GM23338 (cell line): ENCODE results near the gene HLA-DPA1. TPM values are rescaled to one million over a fixed set of nuclear protein-coding genes. Genes with fewer than 3 reads are reported as not detected.

Experiments
- CREB1 ChIP-seq: fragments of 250-450 bp; sonication (Bioruptor Pico); IDR thresholded peaks from 2 replicates; pipeline ENCODE4 v1.5.0; 2020; ENCODE audit warnings: low read depth, mild to moderate bottlenecking, moderate library complexity
- EZH2 ChIP-seq: fragments of 200-600 bp; sonication (generic); IDR thresholded peaks from one replicate; pipeline ENCODE4 v1.8.0; 2017; ENCODE audit warnings: antibody characterized with exemption, mild to moderate bottlenecking, low read depth; ENCODE audit not compliant: unreplicated experiment
- EZH2phosphoT487 ChIP-seq: fragments of 200-600 bp; sonication (generic); IDR thresholded peaks from one replicate; pipeline ENCODE4 v1.8.1; 2018; ENCODE audit warnings: antibody characterized with exemption; ENCODE audit not compliant: unreplicated experiment
- JUNB ChIP-seq: IDR thresholded peaks from one replicate; pipeline ENCODE4 v1.6.1; 2016; ENCODE audit warnings: antibody characterized with exemption; ENCODE audit not compliant: unreplicated experiment
- STAT1 ChIP-seq: IDR thresholded peaks from one replicate; pipeline ENCODE4 v1.6.1; 2016; ENCODE audit warnings: antibody characterized with exemption; ENCODE audit not compliant: unreplicated experiment
- ZNF114 ChIP-seq: fragments of 250-450 bp; sonication (Bioruptor Pico); IDR thresholded peaks from 2 replicates; pipeline ENCODE4 v1.5.0; 2020; ENCODE audit warnings: mild to moderate bottlenecking, moderate library complexity
- ZNF331 ChIP-seq: fragments of 250-450 bp; sonication (Bioruptor Pico); IDR thresholded peaks from 2 replicates; pipeline ENCODE4 v1.5.0; 2020; ENCODE audit warnings: low read depth, mild to moderate bottlenecking, moderate library complexity
- polyA plus RNA-seq: library from polyadenylated mRNA; unstranded; fragments of >200 nt; fragmentation: Nextera tagmentation; extraction: Ambion mirVana; gene quantifications from 2 replicates; pipeline ENCODE4 v1.2.1, GENCODE V29; 2016
- total RNA-seq: library from RNA; depleted of rRNA; stranded (reverse); fragments of >200 nt; shearing (Covaris generic); gene quantifications from 2 replicates; pipeline ENCODE4 v1.2.3, GENCODE V29; 2014
- TF ChIP-seq, protein P1 (sequence below): fragments of 250-450 bp; sonication (Bioruptor Pico); IDR thresholded peaks from 2 replicates; pipeline ENCODE4 v1.5.0; 2020; ENCODE audit warnings: mild to moderate bottlenecking, moderate library complexity
- TF ChIP-seq, protein P2 (sequence below): IDR thresholded peaks from 2 replicates; pipeline ENCODE4 v1.6.1; 2016; ENCODE audit warnings: antibody characterized with exemption
- TF ChIP-seq, protein P3 (sequence below): IDR thresholded peaks from one replicate; pipeline ENCODE4 v1.6.1; 2018; ENCODE audit warnings: antibody characterized with exemption; ENCODE audit not compliant: unreplicated experiment
- TF ChIP-seq, protein P4 (sequence below), 2 experiments: fragments of 200-600 bp in 1 of 2; sonication (generic) in 1 of 2; conservative IDR thresholded peaks; 2 replicates each; pipeline versions ENCODE4 v1.5.1 to v1.6.1; 2016 to 2017; ENCODE audit warnings: antibody characterized with exemption in 2 of 2, low read depth in 2 of 2, mild to moderate bottlenecking in 2 of 2, moderate library complexity in 1 of 2

The HLA-DPA1 gene
- total and polyA plus RNA-seq, 2 experiments from 2014 or later: 4.1 to 6.9 TPM

DNA sequence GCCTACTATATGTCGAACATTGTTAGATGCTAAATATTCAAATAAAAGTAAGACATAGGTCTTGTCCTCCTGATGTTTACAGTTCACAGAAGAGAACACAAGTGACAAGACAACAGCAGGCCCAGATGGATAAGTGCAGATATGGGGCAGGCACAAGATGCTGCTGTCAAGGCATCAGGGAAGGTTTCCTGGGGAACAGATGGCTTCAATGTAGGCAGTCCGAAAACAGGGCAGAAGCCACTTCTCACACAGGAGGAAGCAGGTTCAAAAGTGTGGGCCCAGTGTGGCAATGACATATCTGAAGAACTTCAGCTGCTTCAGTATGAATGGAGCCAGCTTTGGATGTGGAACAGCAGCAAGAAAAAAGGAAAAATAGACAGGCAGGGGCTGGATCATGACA, 34.9 kb upstream of the HLA-DPA1 start (continued):
- TF ChIP-seq, protein P1, sequence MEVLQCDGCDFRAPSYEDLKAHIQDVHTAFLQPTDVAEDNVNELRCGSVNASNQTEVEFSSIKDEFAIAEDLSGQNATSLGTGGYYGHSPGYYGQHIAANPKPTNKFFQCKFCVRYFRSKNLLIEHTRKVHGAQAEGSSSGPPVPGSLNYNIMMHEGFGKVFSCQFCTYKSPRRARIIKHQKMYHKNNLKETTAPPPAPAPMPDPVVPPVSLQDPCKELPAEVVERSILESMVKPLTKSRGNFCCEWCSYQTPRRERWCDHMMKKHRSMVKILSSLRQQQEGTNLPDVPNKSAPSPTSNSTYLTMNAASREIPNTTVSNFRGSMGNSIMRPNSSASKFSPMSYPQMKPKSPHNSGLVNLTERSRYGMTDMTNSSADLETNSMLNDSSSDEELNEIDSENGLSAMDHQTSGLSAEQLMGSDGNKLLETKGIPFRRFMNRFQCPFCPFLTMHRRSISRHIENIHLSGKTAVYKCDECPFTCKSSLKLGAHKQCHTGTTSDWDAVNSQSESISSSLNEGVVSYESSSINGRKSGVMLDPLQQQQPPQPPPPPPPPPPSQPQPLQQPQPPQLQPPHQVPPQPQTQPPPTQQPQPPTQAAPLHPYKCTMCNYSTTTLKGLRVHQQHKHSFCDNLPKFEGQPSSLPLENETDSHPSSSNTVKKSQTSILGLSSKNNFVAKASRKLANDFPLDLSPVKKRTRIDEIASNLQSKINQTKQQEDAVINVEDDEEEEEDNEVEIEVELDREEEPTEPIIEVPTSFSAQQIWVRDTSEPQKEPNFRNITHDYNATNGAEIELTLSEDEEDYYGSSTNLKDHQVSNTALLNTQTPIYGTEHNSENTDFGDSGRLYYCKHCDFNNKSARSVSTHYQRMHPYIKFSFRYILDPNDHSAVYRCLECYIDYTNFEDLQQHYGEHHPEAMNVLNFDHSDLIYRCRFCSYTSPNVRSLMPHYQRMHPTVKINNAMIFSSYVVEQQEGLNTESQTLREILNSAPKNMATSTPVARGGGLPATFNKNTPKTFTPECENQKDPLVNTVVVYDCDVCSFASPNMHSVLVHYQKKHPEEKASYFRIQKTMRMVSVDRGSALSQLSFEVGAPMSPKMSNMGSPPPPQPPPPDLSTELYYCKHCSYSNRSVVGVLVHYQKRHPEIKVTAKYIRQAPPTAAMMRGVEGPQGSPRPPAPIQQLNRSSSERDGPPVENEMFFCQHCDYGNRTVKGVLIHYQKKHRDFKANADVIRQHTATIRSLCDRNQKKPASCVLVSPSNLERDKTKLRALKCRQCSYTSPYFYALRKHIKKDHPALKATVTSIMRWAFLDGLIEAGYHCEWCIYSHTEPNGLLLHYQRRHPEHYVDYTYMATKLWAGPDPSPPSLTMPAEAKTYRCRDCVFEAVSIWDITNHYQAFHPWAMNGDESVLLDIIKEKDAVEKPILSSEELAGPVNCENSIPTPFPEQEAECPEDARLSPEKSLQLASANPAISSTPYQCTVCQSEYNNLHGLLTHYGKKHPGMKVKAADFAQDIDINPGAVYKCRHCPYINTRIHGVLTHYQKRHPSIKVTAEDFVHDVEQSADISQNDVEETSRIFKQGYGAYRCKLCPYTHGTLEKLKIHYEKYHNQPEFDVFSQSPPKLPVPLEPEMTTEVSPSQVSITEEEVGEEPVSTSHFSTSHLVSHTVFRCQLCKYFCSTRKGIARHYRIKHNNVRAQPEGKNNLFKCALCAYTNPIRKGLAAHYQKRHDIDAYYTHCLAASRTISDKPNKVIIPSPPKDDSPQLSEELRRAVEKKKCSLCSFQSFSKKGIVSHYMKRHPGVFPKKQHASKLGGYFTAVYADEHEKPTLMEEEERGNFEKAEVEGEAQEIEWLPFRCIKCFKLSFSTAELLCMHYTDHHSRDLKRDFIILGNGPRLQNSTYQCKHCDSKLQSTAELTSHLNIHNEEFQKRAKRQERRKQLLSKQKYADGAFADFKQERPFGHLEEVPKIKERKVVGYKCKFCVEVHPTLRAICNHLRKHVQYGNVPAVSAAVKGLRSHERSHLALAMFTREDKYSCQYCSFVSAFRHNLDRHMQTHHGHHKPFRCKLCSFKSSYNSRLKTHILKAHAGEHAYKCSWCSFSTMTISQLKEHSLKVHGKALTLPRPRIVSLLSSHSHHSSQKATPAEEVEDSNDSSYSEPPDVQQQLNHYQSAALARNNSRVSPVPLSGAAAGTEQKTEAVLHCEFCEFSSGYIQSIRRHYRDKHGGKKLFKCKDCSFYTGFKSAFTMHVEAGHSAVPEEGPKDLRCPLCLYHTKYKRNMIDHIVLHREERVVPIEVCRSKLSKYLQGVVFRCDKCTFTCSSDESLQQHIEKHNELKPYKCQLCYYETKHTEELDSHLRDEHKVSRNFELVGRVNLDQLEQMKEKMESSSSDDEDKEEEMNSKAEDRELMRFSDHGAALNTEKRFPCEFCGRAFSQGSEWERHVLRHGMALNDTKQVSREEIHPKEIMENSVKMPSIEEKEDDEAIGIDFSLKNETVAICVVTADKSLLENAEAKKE (CRISPR knock-in tag): no peak
- TF ChIP-seq EZH2phosphoT487 (no peak), CREB1 (CRISPR knock-in tag) (no peak), ZNF114 (CRISPR knock-in tag) (no peak), EZH2 (no peak), STAT1 (no peak), ZNF331 (CRISPR knock-in tag) (no peak), JUNB (no peak)
- TF ChIP-seq, protein P2, sequence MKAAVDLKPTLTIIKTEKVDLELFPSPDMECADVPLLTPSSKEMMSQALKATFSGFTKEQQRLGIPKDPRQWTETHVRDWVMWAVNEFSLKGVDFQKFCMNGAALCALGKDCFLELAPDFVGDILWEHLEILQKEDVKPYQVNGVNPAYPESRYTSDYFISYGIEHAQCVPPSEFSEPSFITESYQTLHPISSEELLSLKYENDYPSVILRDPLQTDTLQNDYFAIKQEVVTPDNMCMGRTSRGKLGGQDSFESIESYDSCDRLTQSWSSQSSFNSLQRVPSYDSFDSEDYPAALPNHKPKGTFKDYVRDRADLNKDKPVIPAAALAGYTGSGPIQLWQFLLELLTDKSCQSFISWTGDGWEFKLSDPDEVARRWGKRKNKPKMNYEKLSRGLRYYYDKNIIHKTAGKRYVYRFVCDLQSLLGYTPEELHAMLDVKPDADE: no peak
- TF ChIP-seq, protein P3, sequence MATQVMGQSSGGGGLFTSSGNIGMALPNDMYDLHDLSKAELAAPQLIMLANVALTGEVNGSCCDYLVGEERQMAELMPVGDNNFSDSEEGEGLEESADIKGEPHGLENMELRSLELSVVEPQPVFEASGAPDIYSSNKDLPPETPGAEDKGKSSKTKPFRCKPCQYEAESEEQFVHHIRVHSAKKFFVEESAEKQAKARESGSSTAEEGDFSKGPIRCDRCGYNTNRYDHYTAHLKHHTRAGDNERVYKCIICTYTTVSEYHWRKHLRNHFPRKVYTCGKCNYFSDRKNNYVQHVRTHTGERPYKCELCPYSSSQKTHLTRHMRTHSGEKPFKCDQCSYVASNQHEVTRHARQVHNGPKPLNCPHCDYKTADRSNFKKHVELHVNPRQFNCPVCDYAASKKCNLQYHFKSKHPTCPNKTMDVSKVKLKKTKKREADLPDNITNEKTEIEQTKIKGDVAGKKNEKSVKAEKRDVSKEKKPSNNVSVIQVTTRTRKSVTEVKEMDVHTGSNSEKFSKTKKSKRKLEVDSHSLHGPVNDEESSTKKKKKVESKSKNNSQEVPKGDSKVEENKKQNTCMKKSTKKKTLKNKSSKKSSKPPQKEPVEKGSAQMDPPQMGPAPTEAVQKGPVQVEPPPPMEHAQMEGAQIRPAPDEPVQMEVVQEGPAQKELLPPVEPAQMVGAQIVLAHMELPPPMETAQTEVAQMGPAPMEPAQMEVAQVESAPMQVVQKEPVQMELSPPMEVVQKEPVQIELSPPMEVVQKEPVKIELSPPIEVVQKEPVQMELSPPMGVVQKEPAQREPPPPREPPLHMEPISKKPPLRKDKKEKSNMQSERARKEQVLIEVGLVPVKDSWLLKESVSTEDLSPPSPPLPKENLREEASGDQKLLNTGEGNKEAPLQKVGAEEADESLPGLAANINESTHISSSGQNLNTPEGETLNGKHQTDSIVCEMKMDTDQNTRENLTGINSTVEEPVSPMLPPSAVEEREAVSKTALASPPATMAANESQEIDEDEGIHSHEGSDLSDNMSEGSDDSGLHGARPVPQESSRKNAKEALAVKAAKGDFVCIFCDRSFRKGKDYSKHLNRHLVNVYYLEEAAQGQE: no peak
- TF ChIP-seq, protein P4, sequence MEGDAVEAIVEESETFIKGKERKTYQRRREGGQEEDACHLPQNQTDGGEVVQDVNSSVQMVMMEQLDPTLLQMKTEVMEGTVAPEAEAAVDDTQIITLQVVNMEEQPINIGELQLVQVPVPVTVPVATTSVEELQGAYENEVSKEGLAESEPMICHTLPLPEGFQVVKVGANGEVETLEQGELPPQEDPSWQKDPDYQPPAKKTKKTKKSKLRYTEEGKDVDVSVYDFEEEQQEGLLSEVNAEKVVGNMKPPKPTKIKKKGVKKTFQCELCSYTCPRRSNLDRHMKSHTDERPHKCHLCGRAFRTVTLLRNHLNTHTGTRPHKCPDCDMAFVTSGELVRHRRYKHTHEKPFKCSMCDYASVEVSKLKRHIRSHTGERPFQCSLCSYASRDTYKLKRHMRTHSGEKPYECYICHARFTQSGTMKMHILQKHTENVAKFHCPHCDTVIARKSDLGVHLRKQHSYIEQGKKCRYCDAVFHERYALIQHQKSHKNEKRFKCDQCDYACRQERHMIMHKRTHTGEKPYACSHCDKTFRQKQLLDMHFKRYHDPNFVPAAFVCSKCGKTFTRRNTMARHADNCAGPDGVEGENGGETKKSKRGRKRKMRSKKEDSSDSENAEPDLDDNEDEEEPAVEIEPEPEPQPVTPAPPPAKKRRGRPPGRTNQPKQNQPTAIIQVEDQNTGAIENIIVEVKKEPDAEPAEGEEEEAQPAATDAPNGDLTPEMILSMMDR (conservative IDR thresholded peaks at IDR 0.05; ENCODE audit: low read depth in 2 of 2): no peak
